Endothelial cell of umbilical vein (primary cell): Measurements from ENCODE around the gene FUT8.

ENCODE experiments used
- CTCF ChIP-seq, 2 donors: IDR thresholded peaks; 1 replicate in 1 of 2; 2 replicates in 1 of 2; pipeline ENCODE4 v1.5.1; 2011; ENCODE audit warnings: low read length in 2 of 2, mild to moderate bottlenecking in 2 of 2, moderate library complexity in 2 of 2, control low read depth in 1 of 2, inconsistent platforms in 1 of 2, low read depth in 1 of 2; ENCODE audit not compliant: insufficient read depth in 1 of 2; ENCODE audit errors: extremely low read depth in 1 of 2
- EZH2 ChIP-seq: IDR thresholded peaks from 2 replicates; pipeline ENCODE4 v1.6.1; 2012; ENCODE audit warnings: borderline replicate concordance, low read depth, mild to moderate bottlenecking, moderate library complexity, low read length, inconsistent platforms; ENCODE audit not compliant: severe bottlenecking
- FOS ChIP-seq: IDR thresholded peaks from 2 replicates; pipeline ENCODE4 v1.6.1; 2011; ENCODE audit warnings: mild to moderate bottlenecking, low read length, moderate library complexity, borderline replicate concordance; ENCODE audit not compliant: insufficient read depth
- MAX ChIP-seq: IDR thresholded peaks from 2 replicates; pipeline ENCODE4 v1.6.1; 2011; ENCODE audit not compliant: insufficient read depth, insufficient read length
- MYC ChIP-seq: IDR thresholded peaks from one replicate; pipeline ENCODE4 v1.6.1; 2011; ENCODE audit warnings: mild to moderate bottlenecking, low read depth, low read length
- POLR2A ChIP-seq: IDR thresholded peaks from 2 replicates; pipeline ENCODE4 v1.6.1; 2012; ENCODE audit warnings: low read depth, mild to moderate bottlenecking, control low read depth, low read length
- POLR2AphosphoS5 ChIP-seq: IDR thresholded peaks from 2 replicates; pipeline ENCODE4 v1.6.1; 2012; ENCODE audit warnings: low read depth, mild to moderate bottlenecking, control low read depth, low read length, moderate library complexity; ENCODE audit not compliant: insufficient read depth

- TF ChIP-seq CTCF (IDR thresholded peaks at IDR 0.05; ENCODE audit: extremely low read depth in 1 of 2, insufficient read depth in 1 of 2, low read depth in 1 of 2, low read length in 2 of 2) (no peak), POLR2AphosphoS5 (no peak), MYC (no peak), EZH2 (no peak), POLR2A (no peak), FOS (no peak), MAX (no peak)
Measured at GRCh38 chr14:65790172-65790815, 377.8 kb downstream of the FUT8 start.
